Measurements from ENCODE around the gene SKI.
"Not testable (repeated sequence)": the region's sequence is repeated elsewhere in the genome, so short reads cannot be mapped to it uniquely, and the experiment has no call there.

The SKI gene

DNA sequence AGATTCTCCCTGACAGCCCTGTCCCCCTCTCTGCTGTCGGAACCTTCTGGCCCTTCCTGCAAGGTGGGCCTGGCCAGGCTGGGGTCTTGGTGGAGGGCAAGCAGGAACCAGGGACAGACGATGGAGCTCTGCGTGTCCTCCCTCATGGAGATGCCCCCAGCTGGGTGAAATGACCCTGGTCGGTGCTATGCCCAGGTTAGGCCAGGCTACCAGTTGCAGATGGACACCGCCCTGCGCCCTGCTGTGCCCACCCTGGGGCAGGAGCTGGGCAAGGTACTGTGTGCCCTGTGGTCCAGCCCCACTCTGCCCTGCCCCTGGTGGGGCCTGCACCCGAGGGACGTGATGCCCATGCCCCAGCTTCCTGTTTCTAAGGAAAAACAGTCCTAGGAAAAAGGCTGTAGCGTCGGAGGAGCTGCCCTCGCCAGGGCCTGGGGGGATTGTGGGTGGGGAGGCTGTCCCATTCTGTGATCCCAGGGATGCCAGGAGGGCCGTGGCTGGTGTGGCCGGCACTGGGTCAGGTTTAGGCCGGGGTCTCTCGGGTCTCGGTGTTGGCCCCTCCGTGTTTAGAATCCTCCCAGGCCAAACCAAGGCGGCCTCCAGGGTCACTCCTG is 85.6 kb downstream of the SKI start:
- DNase-seq: no peak

DNA sequence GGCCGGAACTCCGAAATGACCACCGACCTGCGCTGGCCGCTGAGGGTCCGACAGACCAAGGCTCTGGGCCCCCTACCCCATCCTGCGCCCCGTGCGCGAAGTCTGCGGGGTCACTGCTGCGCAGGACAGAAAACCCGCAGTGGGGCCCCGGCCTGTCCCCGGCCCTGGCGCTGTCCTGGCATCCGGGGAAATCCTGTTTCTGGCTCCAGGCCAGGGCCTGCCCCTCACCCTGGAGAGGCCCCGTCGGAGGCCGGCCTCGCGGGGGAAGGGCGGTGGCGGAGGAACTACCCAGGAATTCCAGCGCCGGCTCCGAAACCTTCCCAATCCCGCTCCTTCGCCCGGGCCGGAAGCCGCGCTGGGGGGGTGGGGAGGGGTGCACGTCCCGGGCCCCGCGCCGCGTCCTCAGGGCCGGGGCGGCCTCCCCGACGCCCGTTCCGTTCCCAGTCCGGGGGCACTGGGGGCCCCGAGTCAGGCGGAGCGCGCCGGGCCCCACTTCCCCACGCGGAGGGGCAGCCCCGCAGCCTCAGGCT is 86.2 kb downstream of the SKI start:
- DNase-seq: no peak

DNA sequence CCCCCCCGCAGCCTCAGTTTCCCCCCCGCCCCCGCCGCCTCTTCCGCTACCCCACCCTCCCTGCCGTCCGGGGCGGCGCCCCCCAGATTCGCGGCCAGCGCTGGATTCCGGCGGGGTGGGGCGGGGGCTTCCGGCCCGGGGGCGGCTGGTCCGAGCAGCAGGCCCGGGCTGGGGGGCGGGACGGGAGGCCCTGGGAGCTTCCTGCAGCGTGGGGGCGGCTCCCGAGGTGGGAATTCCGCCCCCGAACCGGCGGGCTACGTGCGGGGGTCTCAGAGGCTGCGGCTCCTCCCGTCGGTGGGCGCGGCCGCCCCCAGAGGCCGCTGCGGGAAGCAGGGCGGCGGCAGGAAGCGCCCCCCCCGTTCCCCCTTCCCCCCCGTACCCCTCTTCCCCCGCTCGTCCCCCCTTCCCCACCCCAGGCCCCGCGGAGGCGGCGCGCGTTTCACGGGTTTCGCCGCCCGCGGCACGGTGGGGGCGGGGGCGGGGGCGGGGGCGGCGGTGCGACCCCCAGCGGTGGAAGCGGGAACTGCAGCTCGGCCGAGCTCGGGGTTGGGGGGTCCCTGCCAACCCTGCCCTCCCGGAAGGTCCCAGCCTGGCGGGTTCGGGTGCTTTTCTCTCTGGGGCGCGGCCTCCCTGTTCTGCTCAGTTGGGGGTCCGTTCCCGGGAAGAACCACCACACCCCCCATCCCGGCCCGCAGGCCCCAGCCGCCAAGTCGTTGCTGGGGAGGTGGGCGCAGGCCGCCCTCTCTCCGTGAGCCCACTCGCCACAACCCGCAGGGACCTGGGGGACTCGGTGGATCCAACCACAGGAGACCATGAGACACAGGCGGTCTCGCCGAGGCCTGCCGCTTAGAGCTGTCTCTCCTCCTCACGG is 86.9 kb downstream of the SKI start:
- DNase-seq: no peak

DNA sequence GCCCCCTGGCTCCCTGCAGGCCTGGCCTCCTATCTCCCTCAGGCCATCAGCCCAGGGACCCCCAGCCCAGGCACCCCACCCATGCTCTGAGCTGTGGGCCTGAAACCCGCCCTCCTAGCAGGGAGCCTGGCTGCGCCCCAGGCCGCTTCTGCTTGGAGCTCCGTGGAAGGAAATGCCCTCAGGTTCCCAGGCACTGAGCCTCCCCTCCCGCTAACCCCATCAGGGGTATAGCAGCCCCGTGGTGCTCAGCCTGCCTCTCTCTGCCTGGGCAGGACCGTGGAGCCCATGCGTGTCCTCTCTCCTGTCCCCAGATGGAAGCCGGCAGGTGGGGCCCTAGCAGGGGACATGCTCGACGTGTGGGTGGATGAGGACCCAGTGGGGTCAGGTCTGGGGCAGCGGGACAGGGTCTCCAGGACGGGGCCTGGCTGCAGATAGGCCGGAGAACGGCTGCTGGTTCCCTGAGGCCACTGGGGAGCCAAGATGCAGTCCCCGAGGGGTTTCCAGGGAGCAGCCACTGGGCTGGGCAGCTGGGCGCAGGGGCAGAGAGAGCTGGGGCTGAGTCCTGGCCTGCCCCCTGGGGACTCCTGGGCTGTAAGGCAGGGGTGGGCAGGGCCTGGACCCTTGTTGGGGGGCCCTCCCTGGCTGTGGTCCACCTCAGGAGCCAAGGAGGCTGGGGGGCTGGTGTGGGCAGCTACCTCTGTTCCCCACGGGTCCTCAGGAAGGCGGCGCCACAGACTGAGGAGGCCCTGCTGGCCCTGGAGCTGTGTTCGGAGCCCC is 87.7 kb downstream of the SKI start:
- DNase-seq: no peak

DNA sequence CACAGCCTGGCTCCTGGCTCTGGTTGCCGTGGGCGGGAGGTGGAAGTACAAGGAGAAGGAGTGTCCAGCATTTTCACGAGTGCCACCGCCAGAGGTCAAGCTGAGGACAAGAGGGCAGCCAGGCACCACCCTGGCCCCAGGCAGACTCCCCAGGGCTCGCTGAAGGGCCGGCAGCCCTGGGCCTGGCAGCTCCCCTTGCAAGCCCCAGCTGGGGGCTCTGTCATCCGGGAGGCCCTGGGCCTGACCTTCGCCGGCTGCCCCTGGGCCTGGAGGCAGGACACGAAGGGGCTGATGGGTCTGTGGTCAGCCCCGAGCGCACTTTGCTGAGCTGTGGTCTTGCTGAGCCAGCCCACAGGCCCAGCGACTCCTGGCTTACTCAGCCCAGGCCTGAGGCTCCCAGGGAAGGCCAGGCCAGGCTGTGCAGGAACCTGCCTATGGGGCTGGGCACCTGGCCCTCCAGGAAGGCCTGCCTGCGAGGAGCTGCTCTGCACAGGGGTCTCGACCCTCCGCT is 88.4 kb downstream of the SKI start:
- no peak for DNase-seq

DNA sequence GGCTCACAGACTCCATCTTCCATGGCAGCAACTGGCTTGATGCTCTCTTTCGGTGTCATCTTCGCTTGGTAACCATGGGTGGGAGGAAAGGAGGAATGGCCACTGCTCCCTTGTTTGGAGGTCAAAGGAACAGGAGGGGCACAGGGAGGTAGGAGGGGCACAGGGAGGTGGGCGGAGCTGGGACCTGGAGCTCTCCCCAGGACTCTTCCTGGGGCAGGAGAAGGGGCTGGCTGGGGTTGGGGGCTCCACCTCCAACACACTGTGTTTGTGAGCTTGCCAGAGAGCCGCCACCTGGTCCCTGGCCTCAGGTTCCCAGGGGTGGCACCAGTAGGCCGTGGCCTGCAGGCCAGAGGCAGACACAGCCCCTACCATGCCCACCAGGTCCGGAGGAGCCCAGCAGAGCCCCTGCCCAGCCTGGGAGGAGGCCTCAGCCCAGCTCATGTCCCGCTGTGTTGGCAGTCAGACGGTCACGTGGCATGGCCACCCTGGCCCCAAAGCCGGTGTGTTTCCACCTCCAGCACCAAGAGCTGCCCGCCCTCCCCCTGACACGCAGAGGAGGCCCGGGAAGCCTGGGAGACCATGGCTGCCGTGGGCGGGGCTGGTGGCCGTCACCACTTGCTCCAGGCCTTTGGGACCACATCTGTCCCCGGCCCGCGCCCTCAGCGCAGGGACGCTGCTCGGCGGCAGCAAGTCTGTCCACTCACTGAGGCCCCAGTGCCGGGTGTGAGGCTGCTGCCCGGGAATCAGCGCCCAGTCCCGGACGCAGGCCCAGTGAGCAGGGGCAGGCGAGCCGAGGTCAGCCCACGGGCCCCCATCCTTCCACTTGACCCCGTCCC is 89.3 kb downstream of the SKI start:
- no peak for DNase-seq

DNA sequence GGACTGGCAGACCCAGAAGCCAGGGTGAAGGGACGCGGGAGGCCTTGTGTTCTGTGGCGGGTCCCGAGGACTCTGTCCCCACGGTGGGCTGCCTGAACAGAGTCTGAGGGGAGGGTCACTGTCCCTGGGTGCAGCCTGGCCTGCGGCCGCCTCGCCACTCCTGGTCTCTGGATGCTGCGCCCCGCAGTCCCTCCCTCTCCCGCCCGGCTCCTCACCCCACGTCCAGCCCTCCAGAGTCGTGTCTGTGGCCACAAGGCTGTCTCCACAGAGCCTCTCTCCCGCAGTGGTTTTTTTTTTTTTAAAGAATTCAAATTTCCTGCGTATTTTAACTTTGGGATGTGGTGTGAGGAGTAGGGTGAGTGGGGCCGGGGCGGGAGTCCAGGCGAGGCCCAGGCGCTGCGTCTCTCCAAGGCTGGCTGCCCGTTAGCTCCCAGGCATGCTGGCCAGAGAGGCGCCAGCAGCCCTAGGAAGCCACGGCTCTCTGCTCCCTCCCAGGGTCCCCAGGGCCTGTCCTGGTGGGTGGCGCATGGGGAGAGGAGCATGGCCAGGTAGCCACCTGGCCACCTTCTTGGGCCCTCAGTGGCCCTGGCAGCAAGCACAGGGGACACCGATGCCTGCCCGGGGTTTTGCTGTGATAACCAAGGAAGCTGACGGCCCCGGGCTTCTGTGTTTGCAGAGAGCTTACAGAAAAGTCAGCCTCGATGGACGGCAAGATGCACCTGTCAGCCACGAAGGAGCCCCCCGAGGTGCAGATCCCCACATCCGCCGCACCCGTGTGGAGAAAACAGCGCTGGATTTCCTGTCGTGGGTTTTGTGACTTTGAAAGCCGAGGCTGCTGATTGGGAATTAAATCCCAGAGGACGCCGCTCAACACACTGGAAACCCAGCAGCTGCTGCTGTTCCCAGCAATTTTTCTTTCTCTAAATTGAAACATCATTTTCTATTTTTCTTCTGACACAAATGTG is 90.5 kb downstream of the SKI start:
- DNase-seq: no peak

DNA sequence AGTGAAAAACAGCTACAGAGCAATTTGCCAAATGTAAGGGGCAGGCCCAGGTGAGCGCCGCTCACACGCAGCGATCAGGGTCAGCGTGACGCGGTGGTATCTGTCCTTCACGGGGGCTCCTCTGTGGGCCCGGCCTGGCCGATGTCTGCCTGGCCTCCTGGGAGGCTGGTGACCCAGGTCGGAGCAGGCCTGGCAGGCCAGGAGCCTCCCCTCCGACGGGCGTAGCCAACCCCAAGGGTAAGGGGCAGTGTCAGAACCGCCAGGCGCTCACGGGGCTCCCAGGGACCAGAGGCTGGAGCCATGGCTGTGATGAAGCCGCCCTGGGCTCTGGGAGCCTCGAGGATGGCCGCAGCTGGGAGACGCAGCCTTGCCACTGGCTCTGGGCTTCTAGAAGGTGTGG is 91.2 kb downstream of the SKI start:
- no peak for DNase-seq

DNA sequence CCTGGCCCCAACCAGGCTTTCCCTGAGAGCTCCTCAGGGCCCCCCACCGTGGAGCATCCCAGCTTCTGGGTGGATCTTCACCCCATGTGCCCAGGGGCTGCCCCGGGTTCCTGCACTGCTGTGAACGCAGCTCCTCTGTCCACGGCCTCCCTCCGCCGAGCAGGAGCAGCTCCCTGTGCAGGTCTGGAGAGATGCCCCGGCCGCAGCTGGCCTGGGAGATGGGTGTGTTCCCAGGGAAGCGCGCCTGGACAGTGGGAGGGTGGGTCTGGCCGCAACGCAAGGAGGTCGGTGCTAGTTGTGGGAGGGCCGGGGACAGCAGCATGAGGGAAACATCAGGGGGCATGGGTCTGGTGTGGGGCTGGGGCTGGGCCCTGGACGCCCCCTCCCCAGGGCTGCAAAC is 91.9 kb downstream of the SKI start:
- DNase-seq: no peak

DNA sequence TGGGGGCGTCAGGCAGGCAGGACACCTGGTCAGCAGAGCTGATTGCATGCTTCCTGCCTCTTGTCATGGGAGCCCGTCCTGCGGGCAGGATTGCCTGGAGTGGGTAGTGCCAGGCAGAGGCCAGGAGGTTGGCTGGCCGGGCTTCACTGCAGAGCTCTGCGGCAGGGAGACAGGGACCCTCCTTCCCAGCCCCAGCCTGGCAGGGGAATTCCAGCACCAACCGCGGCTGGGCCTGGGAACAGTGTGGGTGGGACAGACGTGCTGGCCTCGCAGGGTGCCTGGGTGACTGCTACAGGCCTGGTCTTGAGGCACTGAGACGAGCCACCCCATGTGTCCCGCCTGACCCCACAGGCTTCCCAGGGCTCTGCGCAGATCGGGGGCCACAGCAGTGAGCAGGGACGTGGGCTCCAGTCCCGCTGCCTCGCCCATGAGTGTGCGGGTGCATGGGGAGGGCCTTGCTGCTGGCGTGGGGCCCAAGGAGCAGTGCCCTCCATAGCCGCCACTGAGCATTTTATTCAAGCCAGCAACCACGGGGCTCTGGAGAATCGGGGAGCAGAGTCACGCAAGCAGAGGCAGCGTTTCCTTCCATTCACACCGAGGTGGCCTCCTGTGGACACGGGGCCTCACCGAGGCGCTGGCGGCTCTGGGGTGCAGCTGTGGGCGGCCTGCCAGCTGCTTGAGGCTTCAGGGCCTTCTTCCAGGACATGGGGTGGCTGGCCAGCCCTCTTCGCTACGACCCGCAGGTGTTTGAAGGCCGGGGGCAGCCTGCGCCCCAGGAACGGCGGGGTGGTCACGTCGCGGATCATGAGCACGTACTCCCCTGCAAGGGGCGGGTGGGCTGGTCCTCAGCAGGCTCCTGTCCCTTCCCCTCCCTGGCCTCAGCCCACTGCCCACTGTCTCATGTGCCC is 92.9 kb downstream of the SKI start:
- no peak for DNase-seq

DNA sequence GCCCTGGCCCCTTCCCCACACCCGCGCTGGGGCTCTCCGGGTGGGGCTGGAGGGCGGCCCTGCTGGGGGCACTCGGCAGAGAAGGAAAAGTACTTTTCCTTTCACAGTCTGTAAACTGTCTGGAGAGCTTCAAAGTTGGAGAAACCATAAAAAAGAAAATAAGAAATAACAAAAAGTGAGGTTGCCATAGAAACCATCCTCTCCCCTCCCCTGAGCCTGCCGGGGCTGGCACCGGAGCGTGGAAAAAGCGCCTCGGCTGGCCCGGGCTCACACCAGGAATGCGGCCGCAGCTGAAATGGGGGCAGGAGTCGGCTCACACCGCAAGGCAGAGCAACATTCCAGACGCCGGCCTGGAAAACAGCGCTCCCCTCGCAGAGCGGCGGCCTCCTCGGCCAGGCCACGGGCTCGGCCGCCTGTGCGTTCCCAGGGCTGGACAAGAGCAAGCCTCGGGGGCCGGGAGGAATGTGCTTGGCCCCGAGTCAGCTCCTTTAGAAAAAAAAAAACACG is 94.0 kb downstream of the SKI start:
- DNase-seq: no peak

DNA sequence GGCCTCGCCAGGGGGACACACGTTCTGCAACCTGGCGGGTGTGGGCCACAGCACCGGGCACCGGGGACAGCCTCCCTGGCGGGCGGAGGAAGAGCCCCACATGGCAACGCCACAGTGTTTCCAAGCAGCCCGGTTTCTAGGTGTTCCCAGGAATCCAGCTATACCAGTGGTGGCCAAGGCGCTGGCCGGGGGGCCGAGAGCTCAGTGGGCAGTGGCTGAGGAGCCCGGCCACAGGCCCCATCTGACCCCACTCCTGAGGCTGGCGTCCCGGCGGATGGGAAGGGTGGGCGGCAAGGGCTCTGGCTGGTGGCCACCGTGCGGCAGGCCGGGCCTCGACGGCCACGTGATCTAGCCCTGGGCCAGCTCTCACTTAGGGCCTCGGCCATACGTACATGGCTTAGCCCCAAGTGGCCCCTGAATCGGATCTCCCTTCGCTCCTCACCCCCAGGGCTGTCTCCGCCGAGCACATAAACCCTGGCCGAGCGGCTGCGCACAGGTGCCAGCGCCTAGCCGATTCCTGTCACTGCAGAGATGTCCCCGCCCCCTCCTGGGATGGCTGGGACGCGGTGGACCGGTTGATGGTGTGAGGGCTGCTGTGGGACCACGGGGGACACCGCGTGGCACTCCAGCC is 94.6 kb downstream of the SKI start:
- no peak for DNase-seq

DNA sequence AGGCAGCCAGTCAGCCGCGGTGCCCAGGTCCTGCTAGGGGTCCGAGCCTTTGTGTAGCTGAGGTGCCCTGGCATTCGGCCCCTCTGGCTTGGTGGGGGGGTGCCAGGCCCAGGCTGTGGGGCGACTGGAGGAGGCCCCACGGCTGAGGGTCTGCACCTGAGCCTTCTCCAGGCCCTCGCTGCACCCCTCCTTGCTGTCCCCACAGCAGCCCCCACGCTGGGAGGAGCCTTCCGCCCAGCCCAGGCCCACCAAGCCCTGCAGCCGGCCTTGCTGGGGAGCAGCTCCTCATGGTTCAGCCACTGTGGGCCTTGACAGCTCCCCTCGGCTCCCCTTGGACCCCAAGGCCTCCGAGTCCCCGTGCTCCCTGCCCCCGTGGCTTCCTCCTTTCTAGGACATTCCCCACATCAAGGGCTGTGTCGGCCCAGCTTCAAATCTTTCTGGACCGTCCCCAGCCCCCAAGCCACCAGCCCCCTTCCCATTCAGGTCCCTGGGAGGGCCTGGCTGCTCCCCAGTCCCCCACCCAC is 95.4 kb downstream of the SKI start:
- DNase-seq: no peak

DNA sequence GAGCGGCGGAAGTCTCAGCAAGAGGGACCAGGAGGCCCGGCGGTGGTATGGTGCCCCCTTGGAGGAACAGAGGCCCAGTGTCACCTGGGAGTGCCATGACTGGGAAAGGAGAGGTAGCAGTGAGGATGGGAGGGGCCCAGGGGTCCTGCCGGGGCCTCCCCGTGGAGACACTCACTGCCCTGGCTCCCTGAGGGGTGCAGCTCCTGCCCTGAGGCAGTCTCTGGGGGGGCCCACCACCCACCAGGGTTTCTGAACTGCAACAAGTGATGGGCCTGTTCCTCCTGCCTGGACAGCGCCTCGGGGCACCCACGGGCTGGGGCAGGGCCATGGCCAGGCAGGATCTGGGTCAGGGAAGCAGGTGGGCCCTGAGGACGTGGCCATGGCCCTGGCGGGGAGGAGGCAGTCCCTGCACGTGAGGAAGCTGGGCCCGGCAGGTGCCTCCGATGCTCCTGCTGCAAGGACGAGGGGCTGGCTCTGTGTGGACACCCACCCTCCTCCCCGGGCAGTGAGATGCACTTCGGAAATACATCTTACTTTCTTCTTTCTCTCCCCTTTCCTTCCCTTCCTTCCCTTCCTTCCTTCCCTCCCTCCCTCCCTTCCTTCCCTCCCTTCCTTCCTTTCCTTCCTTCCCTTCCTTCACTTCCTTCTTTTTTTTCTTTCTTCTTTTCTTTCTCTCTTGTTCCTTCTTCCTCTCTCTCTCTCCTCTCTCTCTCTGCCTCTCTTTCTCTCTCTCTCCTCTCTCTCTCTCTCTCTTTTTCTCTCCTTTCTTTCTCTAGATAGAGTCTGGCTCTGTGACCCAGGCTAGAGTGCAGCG is 96.6 kb downstream of the SKI start:
- DNase-seq: no peak

DNA sequence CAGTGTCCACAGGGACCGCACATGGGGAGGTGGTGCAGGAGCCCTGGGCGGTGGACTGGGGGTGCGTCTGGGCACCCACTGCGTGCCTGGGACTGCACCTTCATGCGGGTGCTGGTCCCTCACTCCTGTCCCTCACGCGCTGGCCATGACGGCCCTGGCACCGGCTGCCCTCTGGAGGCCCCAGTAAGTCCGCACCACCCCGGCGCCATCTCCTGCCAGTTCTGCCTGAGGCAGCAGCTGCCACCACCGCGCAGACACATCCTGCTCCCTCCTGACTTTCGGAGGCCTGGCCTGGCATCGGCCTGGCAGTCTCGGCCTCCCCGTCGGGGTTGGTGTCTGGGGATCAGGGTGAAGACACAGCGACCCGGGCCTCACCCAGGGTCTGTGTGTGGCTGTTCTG is 98.4 kb downstream of the SKI start:
- DNase-seq: no peak

DNA sequence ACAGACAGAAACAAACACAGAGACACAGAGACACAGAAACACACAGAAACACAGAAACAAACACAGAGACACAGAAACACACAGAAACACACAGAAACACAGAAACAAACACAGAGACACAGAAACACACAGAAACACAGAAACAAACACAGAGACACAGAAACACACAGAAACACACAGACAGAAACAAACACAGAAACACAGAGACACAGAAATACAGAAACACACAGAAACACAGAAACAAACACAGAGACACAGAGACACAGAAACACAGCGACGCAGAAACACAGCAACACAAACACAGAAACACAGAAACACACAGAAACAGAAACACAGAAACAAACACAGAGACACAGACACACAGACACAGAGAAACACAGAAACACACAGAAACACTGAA is 99.0 kb downstream of the SKI start:
- not testable (repeated sequence) for DNase-seq

DNA sequence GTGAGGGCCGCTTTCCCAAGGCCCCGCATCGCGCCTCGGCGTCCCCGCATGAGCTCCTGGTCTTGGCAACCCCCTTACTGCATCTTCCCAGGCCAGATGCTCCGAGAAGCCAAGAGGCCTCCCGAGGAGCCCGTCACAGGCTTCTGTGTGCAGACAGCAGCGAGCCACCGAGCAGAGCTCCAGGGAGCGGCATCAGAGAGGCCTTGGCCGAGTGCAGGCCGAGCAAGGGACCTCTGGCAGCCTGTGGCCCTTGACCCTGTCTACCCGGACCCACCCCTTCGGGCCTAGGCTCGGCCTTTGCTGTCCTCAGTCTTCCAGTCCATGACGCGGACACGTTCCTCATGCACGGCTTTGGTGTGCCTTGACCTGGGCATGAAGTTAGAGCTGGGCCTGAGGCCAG is 99.7 kb downstream of the SKI start:
- no peak for DNase-seq
